ENCODE data around the gene LPIN1. TPM values are rescaled to one million over a fixed set of nuclear protein-coding genes. Genes with fewer than 3 reads are reported as not detected.

The LPIN1 gene
- total RNA-seq, 2 donors from 2014 or later: 15.0 to 47.5 TPM

DNA sequence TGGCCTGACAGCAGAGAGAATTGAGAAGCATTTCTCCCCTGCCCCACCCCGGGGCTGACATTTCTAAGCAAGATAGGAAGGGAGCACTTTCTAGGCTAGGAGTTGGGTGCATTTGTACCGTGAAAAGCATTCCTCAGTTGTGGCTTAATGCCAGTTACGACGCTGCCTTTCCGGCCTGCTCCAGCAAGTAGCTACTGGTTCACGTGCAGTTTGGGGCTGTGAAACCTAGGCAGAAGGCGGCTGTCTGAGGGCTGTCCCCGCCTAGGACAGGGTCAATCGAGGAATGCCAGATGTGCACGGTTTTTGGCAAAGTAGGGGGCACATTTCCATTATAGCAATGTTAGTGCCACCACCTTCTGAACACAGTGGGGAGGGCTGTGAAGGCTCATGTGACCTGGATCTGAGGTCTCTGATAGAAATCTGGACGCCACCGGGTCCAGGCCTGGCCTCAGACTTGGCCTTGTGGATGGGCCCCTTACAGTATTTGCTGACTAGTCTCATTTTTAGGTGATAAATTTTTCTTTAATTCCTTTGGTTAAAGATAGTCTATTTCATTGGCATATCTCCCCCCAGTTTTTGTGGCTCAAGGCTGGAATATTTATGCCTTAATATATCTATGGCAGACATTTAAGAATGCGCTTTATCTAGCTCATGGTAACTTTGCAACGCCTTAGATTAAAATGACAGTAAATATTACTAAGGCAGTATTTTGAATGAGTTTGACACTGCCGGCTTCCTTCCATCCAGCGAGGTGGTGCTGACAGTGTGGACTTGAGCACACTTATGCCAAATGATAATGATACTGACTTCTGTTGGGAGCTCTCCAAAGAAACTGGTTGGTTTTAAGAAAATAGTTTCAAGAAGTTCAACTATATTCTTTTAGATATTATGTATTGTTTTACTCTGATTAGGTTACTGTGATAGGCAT lies 78.7 kb downstream of the LPIN1 start:
- DNase-seq (no peak), ATAC-seq (no peak)
- peaks cover 0 to 8% of the 10 kb centered on the region in 2 donors for H3K36me3 ChIP-seq (replicated peaks in 1 of 2; ENCODE audit: insufficient read depth in 1 of 2, low read depth in 2 of 2)
- no peaks in the 10 kb centered on the region for H3K9me3 ChIP-seq
- intact Hi-C loops (cut with DNase I): no loop called here
- H3K4me1 ChIP-seq: peaks cover 20% of the 10 kb centered on the region
- TF ChIP-seq, protein P1, sequence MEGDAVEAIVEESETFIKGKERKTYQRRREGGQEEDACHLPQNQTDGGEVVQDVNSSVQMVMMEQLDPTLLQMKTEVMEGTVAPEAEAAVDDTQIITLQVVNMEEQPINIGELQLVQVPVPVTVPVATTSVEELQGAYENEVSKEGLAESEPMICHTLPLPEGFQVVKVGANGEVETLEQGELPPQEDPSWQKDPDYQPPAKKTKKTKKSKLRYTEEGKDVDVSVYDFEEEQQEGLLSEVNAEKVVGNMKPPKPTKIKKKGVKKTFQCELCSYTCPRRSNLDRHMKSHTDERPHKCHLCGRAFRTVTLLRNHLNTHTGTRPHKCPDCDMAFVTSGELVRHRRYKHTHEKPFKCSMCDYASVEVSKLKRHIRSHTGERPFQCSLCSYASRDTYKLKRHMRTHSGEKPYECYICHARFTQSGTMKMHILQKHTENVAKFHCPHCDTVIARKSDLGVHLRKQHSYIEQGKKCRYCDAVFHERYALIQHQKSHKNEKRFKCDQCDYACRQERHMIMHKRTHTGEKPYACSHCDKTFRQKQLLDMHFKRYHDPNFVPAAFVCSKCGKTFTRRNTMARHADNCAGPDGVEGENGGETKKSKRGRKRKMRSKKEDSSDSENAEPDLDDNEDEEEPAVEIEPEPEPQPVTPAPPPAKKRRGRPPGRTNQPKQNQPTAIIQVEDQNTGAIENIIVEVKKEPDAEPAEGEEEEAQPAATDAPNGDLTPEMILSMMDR (IDR thresholded peaks at IDR 0.05): no peak
- TF ChIP-seq POLR2A (IDR thresholded peaks at IDR 0.05): no peak
- no peak overlapping the region for H3K27ac ChIP-seq
- no peaks in the 10 kb centered on the region for H3K27me3 ChIP-seq
- no peak overlapping the region for H3K4me3 ChIP-seq
- WGBS, 2 donors: 85 to 89% methylated on average over 13 to 16 of the region's 16 CpGs

DNA sequence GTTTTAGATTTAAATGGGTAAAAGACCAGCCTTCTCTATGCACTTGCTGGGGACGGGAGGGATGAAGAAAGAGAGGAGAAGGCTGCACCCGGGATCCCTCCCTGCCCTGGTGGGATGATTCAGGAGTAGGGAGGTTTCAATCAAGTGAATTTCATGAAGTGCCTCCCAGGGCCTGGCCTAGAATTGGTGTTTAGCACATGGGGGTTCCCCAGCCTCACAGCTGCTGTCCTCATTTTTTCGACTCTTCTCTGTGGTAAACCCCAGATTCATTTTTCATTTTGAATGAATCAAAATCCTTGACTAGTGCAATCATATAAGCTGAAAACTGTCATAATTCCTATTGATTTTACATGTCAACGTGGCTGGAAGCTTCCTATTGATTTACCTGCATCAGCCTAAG lies 81.1 kb downstream of the LPIN1 start:
- peaks cover 23% of the 10 kb centered on the region for H3K4me1 ChIP-seq
- H3K27ac ChIP-seq: no peak overlapping the region
- DNase-seq (no peak), ATAC-seq (no peak)
- TF ChIP-seq POLR2A (IDR thresholded peaks at IDR 0.05): no peak
- TF ChIP-seq, protein P1 (IDR thresholded peaks at IDR 0.05): no peak
- H3K9me3 ChIP-seq: no peaks in the 10 kb centered on the region
- intact Hi-C loops (cut with DNase I): no loop called here
- no peak overlapping the region for H3K4me3 ChIP-seq
- no peaks in the 10 kb centered on the region for H3K27me3 ChIP-seq
- peaks cover 0 to 8% of the 10 kb centered on the region in 2 donors for H3K36me3 ChIP-seq (replicated peaks in 1 of 2; ENCODE audit: insufficient read depth in 1 of 2, low read depth in 2 of 2)
- WGBS, 2 donors: 78 to 80% methylated on average over 4 of the region's 4 CpGs

DNA sequence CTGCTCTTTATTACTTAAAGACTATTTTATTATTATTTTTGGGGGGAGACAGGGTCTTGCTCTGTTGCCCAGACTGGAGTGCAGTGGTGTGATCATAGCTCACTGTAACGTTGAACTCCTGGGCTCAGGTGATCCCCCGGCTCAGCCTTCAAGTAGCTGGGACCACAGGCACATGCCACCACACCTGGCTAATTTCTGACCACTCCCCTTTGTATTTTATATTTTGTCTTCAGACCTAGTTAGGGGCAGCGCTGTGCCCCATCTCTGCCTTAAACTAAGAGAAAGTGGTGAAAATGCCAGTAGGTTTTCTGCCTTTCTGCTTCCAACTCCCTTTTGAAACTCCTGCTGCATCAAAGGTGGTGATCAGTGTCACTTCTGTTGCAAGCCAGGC lies 82.5 kb downstream of the LPIN1 start:
- WGBS, 2 donors: 74 to 77% methylated on average over 3 of the region's 3 CpGs
- ATAC-seq: no peak

DNA sequence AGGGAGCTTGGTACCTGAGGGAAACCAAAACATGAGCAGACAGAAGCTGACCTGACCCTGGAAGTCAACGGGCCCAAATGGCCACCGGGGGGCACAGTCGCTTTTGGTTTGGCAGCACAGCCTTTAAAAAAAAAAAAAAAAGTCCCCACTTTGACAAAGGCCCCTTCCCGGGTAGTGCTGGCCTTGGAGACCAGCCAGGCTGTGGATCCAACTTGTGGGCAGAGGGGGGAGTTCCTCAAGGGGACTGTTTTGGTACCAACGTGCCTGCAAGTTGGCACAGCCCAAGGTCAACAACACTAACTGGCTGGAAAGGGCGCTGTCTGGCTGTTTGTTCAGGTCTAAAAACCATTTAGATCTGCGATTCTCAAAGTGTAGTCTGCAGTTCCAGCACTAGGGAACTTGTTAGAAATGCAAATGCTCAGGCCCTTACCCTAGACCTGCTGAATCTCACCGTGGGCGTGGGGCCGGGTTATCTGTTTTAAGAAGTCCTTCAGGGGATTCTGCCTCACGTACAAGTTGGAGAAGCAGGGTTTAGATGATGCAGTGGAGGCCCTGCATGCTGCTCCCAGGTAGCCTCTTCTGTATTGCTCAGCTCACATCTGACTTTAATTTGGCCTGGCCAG lies 83.0 kb downstream of the LPIN1 start:
- peak overlapping the region; percentile 68 to 75 (median 70) for H3K27ac ChIP-seq
- H3K4me3 ChIP-seq: no peak overlapping the region
- peaks cover 0 to 7% of the 10 kb centered on the region in 2 donors for H3K36me3 ChIP-seq (replicated peaks in 1 of 2; ENCODE audit: insufficient read depth in 1 of 2, low read depth in 2 of 2)
- no peak for TF ChIP-seq POLR2A (IDR thresholded peaks at IDR 0.05)
- TF ChIP-seq, protein P1 (IDR thresholded peaks at IDR 0.05): peak in 6 of 7 experiments; percentile 19 to 55 (median 46)
- intact Hi-C loops (cut with DNase I): no loop called here
- no peaks in the 10 kb centered on the region for H3K27me3 ChIP-seq
- H3K4me1 ChIP-seq: peaks cover 20% of the 10 kb centered on the region
- DNase-seq (peak; percentile 61 to 83 (median 76)), ATAC-seq (peak; percentile 58)
- no peaks in the 10 kb centered on the region for H3K9me3 ChIP-seq
- 5 to 19% methylated on average over 6 to 11 of the region's 11 CpGs for WGBS, 2 donors

More for the DNA sequence above, 82.5 kb downstream of the LPIN1 start:
- Histone ChIP-seq H3K4me3 (no peak overlapping the region), H3K36me3 (replicated peaks in 1 of 2; ENCODE audit: insufficient read depth in 1 of 2, low read depth in 2 of 2) (peaks cover 0 to 8% of the 10 kb centered on the region in 2 donors), H3K27ac (peak overlapping the region; percentile 33 to 75 (median 68)), H3K4me1 (peaks cover 20% of the 10 kb centered on the region), H3K9me3 (no peaks in the 10 kb centered on the region), H3K27me3 (no peaks in the 10 kb centered on the region)
- no peak for DNase-seq
- intact Hi-C loops (cut with DNase I): no loop called here
- no peak for TF ChIP-seq POLR2A (IDR thresholded peaks at IDR 0.05)
- TF ChIP-seq, protein P1 (IDR thresholded peaks at IDR 0.05): no peak
